Retina (tissue), 1 donor: ENCODE measurements around the gene AP3B1.
A peak's percentile ranks its signal among the peaks of the same experiment; 100 is the strongest.

Experiments
- DNase-seq: peaks from one replicate; pipeline ENCODE4 v3.0.0-alpha.2; 2016

AP3B1 gene, protein sequence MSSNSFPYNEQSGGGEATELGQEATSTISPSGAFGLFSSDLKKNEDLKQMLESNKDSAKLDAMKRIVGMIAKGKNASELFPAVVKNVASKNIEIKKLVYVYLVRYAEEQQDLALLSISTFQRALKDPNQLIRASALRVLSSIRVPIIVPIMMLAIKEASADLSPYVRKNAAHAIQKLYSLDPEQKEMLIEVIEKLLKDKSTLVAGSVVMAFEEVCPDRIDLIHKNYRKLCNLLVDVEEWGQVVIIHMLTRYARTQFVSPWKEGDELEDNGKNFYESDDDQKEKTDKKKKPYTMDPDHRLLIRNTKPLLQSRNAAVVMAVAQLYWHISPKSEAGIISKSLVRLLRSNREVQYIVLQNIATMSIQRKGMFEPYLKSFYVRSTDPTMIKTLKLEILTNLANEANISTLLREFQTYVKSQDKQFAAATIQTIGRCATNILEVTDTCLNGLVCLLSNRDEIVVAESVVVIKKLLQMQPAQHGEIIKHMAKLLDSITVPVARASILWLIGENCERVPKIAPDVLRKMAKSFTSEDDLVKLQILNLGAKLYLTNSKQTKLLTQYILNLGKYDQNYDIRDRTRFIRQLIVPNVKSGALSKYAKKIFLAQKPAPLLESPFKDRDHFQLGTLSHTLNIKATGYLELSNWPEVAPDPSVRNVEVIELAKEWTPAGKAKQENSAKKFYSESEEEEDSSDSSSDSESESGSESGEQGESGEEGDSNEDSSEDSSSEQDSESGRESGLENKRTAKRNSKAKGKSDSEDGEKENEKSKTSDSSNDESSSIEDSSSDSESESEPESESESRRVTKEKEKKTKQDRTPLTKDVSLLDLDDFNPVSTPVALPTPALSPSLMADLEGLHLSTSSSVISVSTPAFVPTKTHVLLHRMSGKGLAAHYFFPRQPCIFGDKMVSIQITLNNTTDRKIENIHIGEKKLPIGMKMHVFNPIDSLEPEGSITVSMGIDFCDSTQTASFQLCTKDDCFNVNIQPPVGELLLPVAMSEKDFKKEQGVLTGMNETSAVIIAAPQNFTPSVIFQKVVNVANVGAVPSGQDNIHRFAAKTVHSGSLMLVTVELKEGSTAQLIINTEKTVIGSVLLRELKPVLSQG

DNA sequence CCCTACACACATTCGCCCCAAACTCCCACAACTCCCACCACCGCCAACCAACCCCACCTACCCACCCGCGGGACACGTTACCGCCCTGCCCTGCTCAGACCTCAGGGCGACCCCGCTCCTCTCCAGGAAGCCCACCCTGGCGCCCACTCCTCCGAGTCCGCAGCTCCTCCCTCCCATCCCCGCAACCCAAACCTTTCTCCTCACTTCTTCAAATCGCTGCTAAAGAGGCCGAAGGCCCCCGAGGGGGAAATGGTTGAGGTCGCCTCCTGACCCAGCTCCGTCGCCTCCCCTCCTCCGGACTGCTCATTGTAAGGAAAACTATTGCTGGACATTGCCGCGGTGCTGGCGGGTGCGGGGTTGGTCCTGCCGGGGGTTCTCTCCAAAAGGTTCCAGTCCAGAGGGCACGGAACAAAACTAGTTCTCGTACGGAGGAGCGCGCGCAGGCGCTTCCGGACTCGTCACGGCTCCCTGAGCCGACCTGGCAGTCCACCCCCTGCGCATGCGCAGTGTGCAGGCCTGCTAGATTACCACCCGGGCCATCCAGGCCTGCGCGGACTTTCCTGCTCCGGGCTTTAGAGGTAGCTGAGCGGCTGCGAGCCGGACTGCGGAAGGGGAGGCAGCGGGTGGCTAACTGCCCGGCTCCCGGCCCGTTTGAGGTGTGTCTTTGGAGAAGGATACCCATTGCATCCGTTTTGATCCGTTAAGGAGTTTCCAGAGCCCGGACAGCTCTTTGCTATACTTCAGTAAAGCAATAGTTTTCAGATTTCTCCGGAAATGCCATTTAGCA, at the start of gene AP3B1:
AP3B1 (minus strand) TSS at position 451 of the 787 bp plus-strand sequence; CDS start at position 332, 119 bp downstream.
- peak; percentile 98 for DNase-seq

DNA sequence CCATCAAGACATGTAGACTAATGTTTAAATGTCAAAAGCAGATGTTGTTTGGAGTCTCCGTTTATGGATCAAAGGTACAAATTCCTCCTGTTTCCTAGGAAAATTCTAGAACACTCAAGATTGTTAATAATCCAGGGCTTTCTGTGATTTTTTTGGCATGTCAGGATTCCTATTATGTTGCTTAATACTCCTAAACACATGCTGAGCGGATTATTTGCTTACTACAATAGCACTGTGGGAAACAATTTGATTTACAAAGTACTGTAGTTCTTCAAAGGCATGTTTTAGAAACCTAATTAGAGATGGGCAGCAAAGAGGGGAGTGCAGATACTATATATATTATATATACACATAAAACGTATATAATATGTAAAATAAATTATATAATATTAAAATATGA, 46.9 kb upstream of the AP3B1 start:
- DNase-seq = no peak

DNA sequence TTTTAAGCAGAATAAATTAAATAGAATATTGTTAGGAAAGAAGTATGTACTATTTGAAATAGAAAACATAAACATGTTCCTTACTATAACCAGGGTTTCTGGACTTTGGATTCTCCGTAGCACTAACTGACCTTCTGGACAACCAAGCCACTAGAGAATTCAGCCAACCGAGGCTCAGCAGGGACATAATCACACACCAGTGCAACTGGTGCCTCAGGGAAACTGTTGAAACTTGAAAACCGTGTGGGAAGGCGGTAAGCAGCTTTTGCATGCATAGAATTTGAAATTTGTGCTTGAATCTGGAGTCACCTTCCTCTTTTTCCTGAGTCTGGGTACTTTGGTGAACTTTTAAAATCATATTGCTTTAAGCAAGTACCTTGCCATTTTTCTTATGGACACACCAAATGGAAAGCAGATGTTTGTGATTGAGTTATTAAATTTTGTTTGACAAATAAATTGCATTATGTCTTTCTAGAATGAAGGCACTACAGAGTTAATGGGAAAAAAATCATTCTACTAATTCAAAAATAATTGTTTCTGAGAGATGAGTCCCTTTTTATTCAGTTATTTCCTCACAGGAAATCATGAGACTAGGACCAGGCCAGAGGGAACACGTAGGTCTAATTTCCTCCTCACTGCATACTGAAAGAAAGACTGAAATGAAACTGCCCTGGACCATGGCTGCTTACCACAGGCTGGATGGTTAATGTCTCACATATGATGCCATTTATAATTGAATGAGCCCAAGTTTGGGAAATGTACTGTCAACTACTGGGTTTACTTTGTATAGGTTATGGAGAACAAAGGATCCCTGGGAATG, 45.3 kb upstream of the AP3B1 start:
- no peak for DNase-seq

DNA sequence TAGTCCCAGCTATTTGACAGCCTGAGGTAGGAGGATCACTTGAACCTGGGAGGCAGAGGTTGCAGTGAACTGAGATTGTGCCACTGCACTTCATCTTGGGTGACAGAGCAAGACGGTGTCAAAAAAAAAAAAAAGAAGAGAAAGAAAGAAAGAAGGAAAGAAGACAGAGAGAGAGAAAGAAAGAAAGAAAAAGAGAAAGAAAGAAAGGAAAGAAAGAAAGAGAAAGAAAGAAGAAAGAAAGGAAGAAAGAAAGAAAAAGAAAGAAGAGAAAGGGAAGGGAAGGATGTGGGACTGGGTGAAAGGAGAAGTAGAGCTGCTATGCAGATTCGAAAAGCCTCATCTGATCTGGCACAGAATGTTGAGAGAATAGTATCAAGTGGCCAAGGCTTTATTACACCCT, 42.2 kb upstream of the AP3B1 start:
- no peak for DNase-seq

DNA sequence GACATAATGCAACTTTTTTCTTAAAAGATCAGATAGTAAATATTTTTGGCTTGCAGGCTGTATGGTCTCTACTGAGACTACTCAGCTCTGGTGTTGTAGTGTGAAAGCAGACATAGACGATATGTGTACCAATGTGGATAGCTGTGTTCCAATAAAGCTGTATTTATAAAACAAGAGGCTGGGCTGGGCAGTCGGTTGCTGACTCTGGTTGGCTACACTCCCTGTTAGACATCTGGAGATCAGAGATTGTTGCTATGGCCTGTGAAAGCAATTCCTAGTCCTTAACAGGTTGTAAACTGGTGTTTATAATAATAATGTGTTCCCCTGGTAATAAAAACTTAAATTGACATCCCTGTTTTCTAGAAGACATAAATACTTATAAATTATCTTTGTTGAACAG, 41.5 kb upstream of the AP3B1 start:
- no peak for DNase-seq

DNA sequence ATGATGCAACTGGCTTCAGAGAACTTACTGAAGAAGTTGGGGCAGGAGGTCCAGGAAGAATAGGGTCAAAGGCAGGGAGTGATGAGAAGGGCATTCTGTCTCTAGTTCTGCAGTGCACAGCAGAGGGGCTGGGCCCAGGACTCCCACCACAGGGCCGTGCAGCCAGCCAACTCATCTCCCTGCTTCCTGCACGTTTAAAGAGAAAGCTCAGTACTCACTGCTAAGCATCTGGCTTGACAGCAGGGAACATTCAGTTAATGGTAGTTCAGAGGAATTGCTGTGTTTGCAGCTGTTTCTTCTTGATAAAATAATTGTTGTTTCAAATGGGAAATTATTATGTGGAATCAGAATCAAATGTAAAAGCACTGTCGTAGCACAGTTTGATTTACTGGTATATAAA, 40.3 kb upstream of the AP3B1 start:
- DNase-seq = no peak

DNA sequence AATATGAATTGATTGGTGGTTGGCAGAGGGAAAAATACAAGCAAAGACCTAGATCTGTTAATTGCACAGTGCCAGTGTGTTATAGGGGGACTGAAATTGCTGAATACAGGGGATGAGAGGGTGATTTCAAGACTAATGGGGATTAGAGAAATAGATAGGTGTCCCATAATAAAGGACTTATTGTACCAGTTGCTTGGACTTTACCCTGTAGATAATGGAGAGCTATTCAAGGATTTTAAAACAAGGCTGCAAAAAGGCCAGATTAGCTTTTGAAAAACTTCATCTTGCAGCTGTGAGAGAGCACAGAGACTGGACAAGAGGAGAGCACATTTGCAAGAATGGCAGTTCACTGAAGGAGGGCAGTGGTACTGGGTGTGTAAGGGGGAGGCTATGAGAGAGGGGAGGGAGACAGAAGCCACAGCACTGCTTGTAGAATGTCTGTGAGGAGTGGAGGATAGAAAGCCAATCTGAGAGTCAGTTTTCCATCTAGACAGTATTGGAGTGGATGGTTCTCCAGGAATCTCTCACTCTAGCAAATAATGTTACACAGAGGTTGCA, 37.1 kb upstream of the AP3B1 start:
- DNase-seq = no peak

DNA sequence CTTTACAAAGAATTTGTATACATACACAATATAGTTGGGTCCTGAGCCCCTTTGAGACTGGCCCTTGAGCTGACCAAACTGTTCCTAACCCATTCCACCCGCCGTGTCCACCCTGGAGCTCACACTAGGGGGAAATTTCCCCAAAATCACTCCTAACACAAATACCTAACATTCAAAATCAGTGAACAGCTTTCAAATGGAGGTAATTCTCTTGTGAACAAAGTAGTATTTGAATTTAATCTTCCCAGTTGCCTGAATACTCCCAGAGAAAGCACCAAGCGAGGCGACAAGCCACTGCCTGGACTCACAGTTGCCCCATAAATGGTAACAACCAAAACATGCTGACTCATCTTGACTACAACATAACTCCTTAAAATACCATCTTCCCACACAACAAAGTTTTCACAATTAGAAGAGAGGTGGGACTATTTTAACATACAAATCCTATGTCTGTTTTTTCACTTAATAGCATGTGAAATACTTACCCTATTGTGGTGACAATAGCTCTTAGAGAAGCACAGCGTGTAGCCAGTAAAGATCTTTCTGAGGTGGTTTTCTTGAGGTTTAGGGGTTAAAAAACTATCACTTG, 34.2 kb upstream of the AP3B1 start:
- DNase-seq = no peak

DNA sequence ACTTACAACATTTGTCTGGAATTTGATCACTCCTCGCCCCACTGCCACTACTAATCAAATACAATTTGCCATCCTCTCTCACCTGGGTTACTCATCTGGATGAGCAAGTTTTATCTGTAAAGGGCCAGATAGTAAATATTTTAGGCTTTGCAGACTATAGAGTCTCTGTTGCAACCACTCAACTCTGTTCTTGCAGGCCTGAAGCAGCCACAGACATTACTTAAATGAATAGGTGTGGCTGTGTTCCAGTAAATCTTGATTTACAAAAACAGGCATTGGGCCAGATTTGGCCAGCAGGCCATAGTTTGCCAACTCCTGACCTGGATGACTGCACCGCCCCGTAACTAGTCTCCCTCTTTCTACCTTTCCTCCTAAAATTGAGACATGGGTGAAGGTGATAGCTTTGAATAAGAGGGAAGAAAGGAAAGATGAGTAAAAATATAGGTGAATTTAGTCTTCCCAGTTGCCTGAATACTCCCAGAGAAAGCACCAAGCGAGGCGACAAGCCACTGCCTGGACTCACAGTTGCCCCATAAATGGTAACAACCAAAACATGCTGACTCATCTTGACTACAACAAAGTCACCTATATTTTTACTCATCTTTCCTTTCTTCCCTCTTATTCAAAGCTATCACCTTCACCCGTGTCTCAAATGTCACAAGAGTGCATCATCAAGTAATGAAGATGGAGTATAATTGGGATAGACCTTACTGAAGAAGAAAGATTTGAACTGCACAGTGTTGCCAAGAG, 33.4 kb upstream of the AP3B1 start:
- DNase-seq = no peak

DNA sequence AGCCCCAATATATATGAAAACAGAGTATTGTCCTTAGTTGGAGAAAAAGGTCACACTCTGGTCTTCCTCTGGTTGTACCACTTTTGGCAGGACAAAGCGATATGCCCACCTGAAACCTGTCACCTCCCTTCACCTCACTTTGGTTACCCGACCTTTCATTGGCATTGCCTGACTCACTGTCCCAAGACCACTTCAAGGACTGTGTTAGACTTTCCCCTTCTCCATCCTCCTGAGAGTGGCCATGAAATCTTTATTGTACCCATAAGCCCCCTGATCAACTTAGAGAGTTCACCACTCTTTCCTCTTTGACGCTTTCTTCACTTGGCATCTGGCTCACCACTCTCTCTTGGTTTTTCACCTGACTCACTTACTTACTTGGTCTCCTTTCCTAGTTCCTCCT, 32.4 kb upstream of the AP3B1 start:
- no peak for DNase-seq

DNA sequence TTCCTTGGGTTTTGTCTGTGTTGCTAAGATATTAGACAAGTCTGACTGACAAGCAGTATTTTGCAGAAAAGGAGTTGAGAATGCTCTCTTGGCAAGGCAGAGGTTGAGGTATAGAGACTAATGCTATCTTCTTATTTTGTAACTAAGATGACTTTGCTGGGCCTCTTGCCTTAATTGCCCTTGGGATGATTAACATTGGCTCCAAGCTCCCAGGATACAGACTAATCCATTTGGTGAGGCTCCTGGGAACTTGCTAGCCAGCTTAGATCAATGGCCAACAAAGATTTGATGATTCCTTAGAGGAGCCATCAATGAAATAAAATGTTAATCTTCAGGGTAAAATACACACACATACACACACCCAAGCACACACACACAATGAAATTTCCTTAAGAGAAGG, 28.7 kb upstream of the AP3B1 start:
- no peak for DNase-seq

DNA sequence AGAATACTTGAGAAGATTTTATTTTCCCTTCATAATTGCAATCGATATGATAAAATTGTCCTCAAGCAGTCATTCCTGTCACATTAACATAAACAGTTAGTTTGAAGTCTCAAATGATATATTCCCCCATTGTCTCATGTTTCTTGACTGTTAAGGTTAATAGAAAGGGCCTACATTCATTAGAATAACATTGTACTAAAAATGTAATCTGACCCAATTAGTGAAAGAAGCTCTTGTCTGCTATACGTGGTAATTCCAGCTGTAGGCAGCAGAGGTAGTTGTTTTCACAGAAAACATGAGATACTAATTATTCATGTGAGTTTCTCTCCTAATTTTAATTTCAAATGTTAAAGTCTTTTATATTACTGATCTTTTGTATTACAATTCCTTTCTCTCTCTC, 25.9 kb upstream of the AP3B1 start:
- no peak for DNase-seq

DNA sequence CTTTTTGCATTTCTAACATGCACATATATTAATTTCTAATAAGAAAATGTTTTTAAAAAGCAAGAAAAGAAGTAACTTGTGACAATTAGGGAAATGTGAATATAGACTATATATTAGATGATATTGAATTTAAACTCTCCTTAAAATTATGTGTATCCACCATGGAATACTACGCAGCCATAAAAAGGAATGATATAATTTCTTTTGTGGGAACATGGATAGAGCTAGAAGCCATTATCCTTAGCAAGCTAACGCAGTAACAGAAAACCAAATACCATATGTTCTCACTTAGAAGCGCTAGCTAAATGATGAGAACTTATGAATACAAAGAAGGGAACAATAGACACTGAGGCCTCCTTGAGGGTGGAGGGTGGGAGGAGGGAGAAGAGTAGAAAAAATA, 23.8 kb upstream of the AP3B1 start:
- no peak for DNase-seq

DNA sequence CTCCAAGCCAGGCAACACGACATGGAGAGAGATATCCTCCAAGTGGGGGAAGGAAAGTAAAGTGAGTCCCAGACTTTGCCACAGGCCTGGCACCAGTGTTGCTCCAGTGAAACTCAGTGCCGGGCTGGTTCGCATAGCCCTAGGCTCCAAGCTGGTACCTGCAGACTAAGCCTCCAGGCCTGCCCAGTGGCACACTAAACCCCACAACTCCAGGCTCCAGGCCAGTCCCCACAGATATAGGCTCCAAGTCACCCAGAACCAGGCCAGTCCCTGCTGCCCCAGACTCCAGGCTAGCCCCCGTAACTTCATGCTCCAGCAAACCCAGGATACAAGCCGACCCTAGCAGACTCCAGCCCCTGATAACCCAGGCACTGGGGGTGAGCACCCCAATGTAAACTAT, 23.0 kb upstream of the AP3B1 start:
- no peak for DNase-seq

DNA sequence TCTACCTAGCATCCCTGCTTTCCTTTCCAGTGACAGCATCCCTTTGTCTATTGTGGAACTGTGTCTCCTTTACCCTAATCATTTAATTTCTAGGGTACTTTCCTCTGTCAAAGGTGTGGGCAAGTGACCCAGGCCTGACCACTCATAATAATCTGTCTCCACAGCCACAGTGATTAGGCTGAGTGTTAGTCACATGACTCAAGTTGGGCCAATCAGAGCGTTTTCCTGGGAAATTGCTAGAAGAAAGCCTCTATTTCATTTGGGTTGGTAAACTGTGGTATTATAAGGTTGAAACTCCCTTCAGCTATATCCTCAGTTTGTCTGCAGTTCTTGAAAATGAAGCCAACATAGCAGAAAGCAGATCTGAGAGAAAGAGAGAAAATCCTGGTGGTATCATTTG, 14.2 kb upstream of the AP3B1 start:
- no peak for DNase-seq

DNA sequence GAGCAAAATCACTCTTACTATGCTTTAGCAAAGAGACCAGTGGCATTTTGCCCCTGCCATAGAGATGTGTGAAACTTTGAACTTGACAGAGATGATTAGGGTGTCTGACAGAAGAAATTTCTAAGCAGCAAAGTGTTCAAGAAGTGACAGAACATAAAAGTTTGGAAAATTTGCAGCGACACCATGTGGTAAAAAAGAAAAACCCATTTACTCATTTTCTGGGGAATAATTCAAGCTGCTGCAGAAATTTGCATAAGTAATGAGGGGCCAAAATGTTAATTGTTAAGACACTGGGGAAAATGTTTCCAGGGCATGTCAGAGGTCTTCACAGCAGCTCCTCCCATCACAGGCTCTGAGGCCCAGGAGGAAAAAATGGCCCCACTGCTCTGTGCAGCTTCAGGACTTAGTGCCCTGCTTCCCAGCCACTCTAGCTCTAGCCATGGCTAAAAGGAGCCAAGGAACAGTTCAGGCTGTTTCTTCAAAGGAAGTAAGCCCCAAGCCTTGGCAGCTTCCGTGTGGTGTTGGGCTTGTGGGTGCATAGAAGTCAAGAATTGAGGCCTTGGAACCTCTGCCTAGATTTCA, 6.1 kb upstream of the AP3B1 start:
- no peak for DNase-seq

DNA sequence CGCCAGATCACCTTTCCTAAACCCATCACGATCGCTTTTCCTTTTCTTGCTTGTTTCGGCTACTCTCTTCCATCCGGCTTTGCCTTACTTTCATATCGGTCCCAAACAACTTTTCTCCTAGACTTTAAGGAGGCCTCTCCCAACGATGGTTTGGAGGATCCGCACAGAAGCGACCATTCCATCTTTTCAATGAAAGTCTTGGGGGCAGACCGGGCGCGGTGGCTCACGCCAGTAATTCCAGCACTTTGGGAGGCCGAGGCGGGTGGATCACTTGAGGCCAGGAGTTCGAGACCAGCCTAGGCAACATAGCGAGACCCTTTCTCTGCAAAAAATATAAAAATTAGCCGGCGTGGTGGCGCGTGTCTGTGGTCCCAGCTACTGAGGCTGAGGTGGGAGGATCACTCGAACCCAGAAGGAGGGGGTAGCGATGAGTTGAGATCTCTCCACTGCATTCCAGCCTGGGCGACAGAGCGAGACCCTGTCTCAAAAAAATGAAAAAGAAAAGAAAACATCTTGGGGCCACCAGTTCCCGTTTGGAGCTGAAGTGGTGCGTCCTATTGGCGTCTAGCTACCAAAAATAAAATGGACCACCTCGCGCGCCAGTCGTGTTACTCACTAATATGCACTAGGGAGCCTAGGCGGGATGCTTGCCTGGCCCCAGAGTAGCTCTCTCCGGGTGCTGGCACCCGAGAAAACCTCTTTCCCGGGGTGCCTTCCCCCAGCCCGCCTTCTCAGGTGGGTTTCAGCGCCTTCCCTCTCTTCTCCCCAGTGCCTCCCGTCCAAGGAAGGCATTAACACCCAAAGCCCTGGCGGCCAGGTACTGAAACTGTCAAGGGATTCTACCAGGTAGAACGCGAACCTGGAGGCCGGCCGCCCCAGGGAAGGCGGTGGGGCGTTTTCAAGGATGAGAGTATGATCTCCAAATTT, 800 bp upstream of the AP3B1 start:
- DNase-seq = peak; percentile 51

DNA sequence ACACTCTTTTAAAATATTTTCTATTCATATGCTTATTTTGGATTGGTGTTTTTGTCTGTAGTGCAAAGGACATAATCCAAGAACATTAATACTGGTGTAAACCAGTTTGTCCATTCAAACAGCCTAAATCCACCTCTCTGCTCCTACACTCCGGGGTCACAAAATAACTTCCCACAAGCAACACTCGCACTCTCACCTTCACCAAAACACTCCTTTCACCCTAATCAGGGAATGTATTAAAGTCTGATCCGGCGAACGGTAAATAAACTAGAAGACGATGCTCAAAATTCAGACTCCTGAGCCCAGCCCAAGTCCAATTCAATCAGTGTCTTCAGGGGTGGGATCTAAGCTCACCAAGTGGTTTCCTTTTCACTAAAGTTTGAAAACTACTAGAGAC, 649 bp downstream of the AP3B1 start:
- DNase-seq = no peak

DNA sequence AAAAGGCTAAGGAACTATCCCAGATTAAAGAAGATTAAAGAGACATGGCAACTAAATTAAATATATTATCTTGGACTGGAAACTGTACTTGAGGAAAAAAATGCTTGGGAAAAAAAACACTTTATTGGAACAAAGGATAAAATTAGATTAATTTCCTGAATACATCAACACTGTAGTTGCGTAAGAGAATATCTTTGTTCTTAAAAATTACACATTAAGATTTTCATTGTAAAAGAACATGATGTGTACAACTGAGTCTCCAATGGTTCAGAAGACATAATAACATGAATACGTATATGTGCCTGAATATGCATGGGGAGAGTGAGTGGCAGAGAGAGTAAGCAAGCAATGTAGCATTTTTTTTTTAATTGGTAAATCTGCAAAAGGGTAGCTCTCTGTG, 2.8 kb downstream of the AP3B1 start:
- DNase-seq = no peak
